ENCODE measurements around the gene DDX49. TPM values are rescaled to one million over a fixed set of nuclear protein-coding genes. Genes with fewer than 3 reads are reported as not detected.

The DDX49 gene
- total RNA-seq, 1 experiment from 2014 or later: 51.9 TPM

- TF ChIP-seq ZFX (IDR thresholded peaks at IDR 0.05) (no peak), POLR2A (IDR thresholded peaks at IDR 0.05; ENCODE audit: borderline replicate concordance, extremely low read depth, insufficient read depth, insufficient read length) (no peak), ELF1 (IDR thresholded peaks at IDR 0.05; ENCODE audit: borderline replicate concordance, low read depth) (no peak)
These were observed 13.8 kb downstream of the DDX49 start (continued) for GRCh38 chr19:18933297-18933696.

GRCh38 chr19:18939163-18939562 is 19.6 kb downstream of the DDX49 start:
- DNase-seq (ENCODE audit: low read depth, low spot score) (no peak), ATAC-seq (no peak)
- H3K9ac ChIP-seq (ENCODE audit: low read length): no peak overlapping the region
- H3K27ac ChIP-seq (ENCODE audit: low read depth, low read length): no peak overlapping the region
- H2AFZ ChIP-seq (ENCODE audit: low read depth, low read length, poor library complexity, severe bottlenecking): no peak overlapping the region
- H3K36me3 ChIP-seq (ENCODE audit: control insufficient read depth in 1 of 2, insufficient read depth in 2 of 2, low read length in 2 of 2): peaks cover 0 to 9% of the 10 kb centered on the region in 2 experiments; a peak in 2 of 4 replicates
- no TSS peak for BruUV-seq (replicated peaks)
- peaks cover 9% of the 10 kb centered on the region; the same call in 1 of the 2 replicates for H3K79me2 ChIP-seq (ENCODE audit: insufficient read depth, low read length)
- no peaks in the 10 kb centered on the region for H3K27me3 ChIP-seq (ENCODE audit: insufficient read depth, low read length)
- RAD21 ChIA-PET (ENCODE audit: low non-redundant PET in 1 of 2, low total read pairs in 2 of 2, uncharacterized antibody in 2 of 2, unreplicated experiment in 2 of 2): interaction anchor here in 1 of 2 experiments (1.6 kb wide), 1 partner anchor 48 kb away, joined by 4 read pairs; no protein-coding TSS in a partner anchor
- TF ChIP-seq YY1 (IDR thresholded peaks at IDR 0.05; ENCODE audit: extremely low read depth, insufficient replicate concordance, low read depth, low read length) (no peak), TCF7L2 (IDR thresholded peaks at IDR 0.05; ENCODE audit: borderline replicate concordance, extremely low read depth, insufficient read depth, insufficient read length) (no peak), ZFX (IDR thresholded peaks at IDR 0.05) (no peak), REST (IDR thresholded peaks at IDR 0.05; ENCODE audit: low read depth) (no peak), ATF3 (IDR thresholded peaks at IDR 0.05) (no peak), RAD21 (IDR thresholded peaks at IDR 0.05; ENCODE audit: low read depth) (no peak), CBX3 (IDR thresholded peaks at IDR 0.05; ENCODE audit: low read depth) (no peak), EZH2phosphoT487 (IDR thresholded peaks at IDR 0.05; ENCODE audit: borderline replicate concordance) (no peak), SRF (IDR thresholded peaks at IDR 0.05; ENCODE audit: low read depth) (no peak), ELF1 (IDR thresholded peaks at IDR 0.05; ENCODE audit: borderline replicate concordance, low read depth) (no peak), CEBPB (IDR thresholded peaks at IDR 0.05; ENCODE audit: low read depth) (no peak), POLR2AphosphoS5 (IDR thresholded peaks at IDR 0.05; ENCODE audit: low read depth, low read length) (no peak), MAX (IDR thresholded peaks at IDR 0.05) (no peak), EZH2 (IDR thresholded peaks at IDR 0.05) (no peak), ZNF274 (IDR thresholded peaks at IDR 0.05; ENCODE audit: low read depth, low read length) (no peak), POLR2A (IDR thresholded peaks at IDR 0.05; ENCODE audit: borderline replicate concordance, extremely low read depth, insufficient read depth, insufficient read length) (no peak), JUND (IDR thresholded peaks at IDR 0.05) (no peak)
- peak overlapping the region in 1 of 2 experiments; percentile 79; a peak in 1 of 4 replicates for H3K4me3 ChIP-seq (replicated peaks in 1 of 2; ENCODE audit: low read depth in 1 of 2, low read length in 2 of 2)
- POLR2A ChIA-PET: no interaction called here
- H3K9me2 ChIP-seq (ENCODE audit: insufficient read depth): no peaks in the 10 kb centered on the region
- CTCF ChIA-PET: interaction anchor here (1.0 kb wide), 1 partner anchor 47 kb away, joined by 4 read pairs; no protein-coding TSS in a partner anchor
- intact Hi-C loops (cut with micrococcal nuclease): no loop called here
- peak overlapping the region; percentile 94 for H3K4me2 ChIP-seq (ENCODE audit: low read length)
- H4K20me1 ChIP-seq (ENCODE audit: insufficient read depth): no peaks in the 10 kb centered on the region
- peaks cover 10 to 35% of the 10 kb centered on the region in 2 experiments for H3K4me1 ChIP-seq (ENCODE audit: control insufficient read depth in 1 of 2, insufficient read depth in 2 of 2, low read length in 2 of 2)
- H3K9me3 ChIP-seq (ENCODE audit: control insufficient read depth in 1 of 2, insufficient read depth in 1 of 2, low read depth in 1 of 2, low read length in 2 of 2): no peaks in the 10 kb centered on the region

All from HCT116 (cell line).